NT2/D1 (cell line): ENCODE data around the gene CALHM3.
"Not testable (repeated sequence)": the region's sequence is repeated elsewhere in the genome, so short reads cannot be mapped to it uniquely, and the experiment has no call there.

Source experiments
- DNase-seq: peaks from one replicate; pipeline ENCODE4 v3.0.0-alpha.2; 2011; ENCODE audit warnings: low read depth, low spot score
- H3K27me3 ChIP-seq: 2 replicates; pipeline ENCODE4 v1.6.0; 2011; ENCODE audit warnings: mild to moderate bottlenecking; ENCODE audit not compliant: insufficient read length, insufficient read depth
- H3K36me3 ChIP-seq: 2 replicates; pipeline ENCODE4 v1.6.1; 2011; ENCODE audit warnings: mild to moderate bottlenecking, low read length, mixed read lengths; ENCODE audit not compliant: insufficient read depth, insufficient read length
- H3K4me1 ChIP-seq: 2 replicates; pipeline ENCODE4 v1.5.1; 2011; ENCODE audit not compliant: insufficient read depth, insufficient read length
- H3K4me3 ChIP-seq: 2 replicates; pipeline ENCODE4 v1.5.1; 2011; ENCODE audit warnings: low read depth; ENCODE audit not compliant: insufficient read length
- H3K9ac ChIP-seq: 2 replicates; pipeline ENCODE4 v1.6.0; 2011; ENCODE audit warnings: low read depth; ENCODE audit not compliant: insufficient read length
- H3K9me3 ChIP-seq: 2 replicates; pipeline ENCODE4 v1.5.1; 2011; ENCODE audit warnings: mild to moderate bottlenecking, low read length; ENCODE audit not compliant: insufficient read depth
- SUZ12 ChIP-seq: IDR thresholded peaks from 2 replicates; pipeline ENCODE4 v1.6.1; 2011; ENCODE audit not compliant: insufficient read length, insufficient read depth; ENCODE audit errors: extremely low read depth
- YY1 ChIP-seq: IDR thresholded peaks from 2 replicates; pipeline ENCODE4 v1.6.1; 2011; ENCODE audit not compliant: insufficient read length, insufficient read depth
- ZNF274 ChIP-seq: IDR thresholded peaks from 2 replicates; pipeline ENCODE4 v1.6.1; 2011; ENCODE audit warnings: mild to moderate bottlenecking, low read depth, low read length

The CALHM3 gene

GRCh38 chr10:103492655-103493261 lies 13.7 kb upstream of the CALHM3 start:
- no peaks in the 10 kb centered on the region for H3K36me3 ChIP-seq

GRCh38 chr10:103491729-103492364 lies 12.8 kb upstream of the CALHM3 start:
- Histone ChIP-seq H3K4me3 (no peak overlapping the region), H3K9ac (no peak overlapping the region), H3K36me3 (no peaks in the 10 kb centered on the region), H3K27me3 (peaks cover 34% of the 10 kb centered on the region), H3K9me3 (no peaks in the 10 kb centered on the region), H3K4me1 (peaks cover 15% of the 10 kb centered on the region)
- no peak for TF ChIP-seq ZNF274
- no peak for TF ChIP-seq SUZ12
- no peak for TF ChIP-seq YY1
- DNase-seq: no peak

More at GRCh38 chr10:103492655-103493261, 13.7 kb upstream of the CALHM3 start:
- Histone ChIP-seq H3K4me1 (peaks cover 15% of the 10 kb centered on the region), H3K4me3 (no peak overlapping the region), H3K9ac (no peak overlapping the region), H3K27me3 (peaks cover 41% of the 10 kb centered on the region), H3K9me3 (no peaks in the 10 kb centered on the region)
- no peak for DNase-seq
- TF ChIP-seq SUZ12 (no peak), YY1 (no peak), ZNF274 (no peak)

GRCh38 chr10:103490986-103491314 lies 11.9 kb upstream of the CALHM3 start:
- peaks cover 31% of the 10 kb centered on the region for H3K27me3 ChIP-seq
- no peak for DNase-seq

GRCh38 chr10:103487410-103487708 lies 8.3 kb upstream of the CALHM3 start:
- Histone ChIP-seq H3K9ac (no peak overlapping the region), H3K4me1 (peaks cover 10% of the 10 kb centered on the region), H3K4me3 (no peak overlapping the region), H3K27me3 (no peaks in the 10 kb centered on the region), H3K9me3 (no peaks in the 10 kb centered on the region), H3K36me3 (no peaks in the 10 kb centered on the region)
- no peak for DNase-seq
- TF ChIP-seq ZNF274 (no peak), YY1 (no peak), SUZ12 (no peak)

More at GRCh38 chr10:103490986-103491314, 11.9 kb upstream of the CALHM3 start:
- Histone ChIP-seq H3K9me3 (no peaks in the 10 kb centered on the region), H3K36me3 (no peaks in the 10 kb centered on the region), H3K4me1 (peaks cover 15% of the 10 kb centered on the region), H3K9ac (peak overlapping the region; percentile 21), H3K4me3 (no peak overlapping the region)
- TF ChIP-seq SUZ12: no peak
- TF ChIP-seq YY1: no peak
- TF ChIP-seq ZNF274: no peak

GRCh38 chr10:103486635-103487409 lies 7.8 kb upstream of the CALHM3 start:
- H3K9ac ChIP-seq, H3K4me3 ChIP-seq, H3K36me3 ChIP-seq, H3K9me3 ChIP-seq, DNase-seq, H3K27me3 ChIP-seq: not testable (repeated sequence)
- peaks cover 10% of the 10 kb centered on the region for H3K4me1 ChIP-seq

GRCh38 chr10:103481974-103482531 lies 3.0 kb upstream of the CALHM3 start:
- H3K27me3 ChIP-seq: no peaks in the 10 kb centered on the region
- no peaks in the 10 kb centered on the region for H3K36me3 ChIP-seq
- DNase-seq: no peak
- H3K9me3 ChIP-seq: no peaks in the 10 kb centered on the region
- no peak for TF ChIP-seq SUZ12
- no peak for TF ChIP-seq ZNF274
- TF ChIP-seq YY1: no peak
- H3K4me3 ChIP-seq: no peak overlapping the region
- peaks cover 7% of the 10 kb centered on the region for H3K4me1 ChIP-seq
- no peak overlapping the region for H3K9ac ChIP-seq

GRCh38 chr10:103480521-103480920 lies 1.5 kb upstream of the CALHM3 start:
- H3K4me3 ChIP-seq: no peak overlapping the region
- no peaks in the 10 kb centered on the region for H3K27me3 ChIP-seq
- DNase-seq: no peak
- no peaks in the 10 kb centered on the region for H3K36me3 ChIP-seq
- no peak overlapping the region for H3K9ac ChIP-seq
- no peaks in the 10 kb centered on the region for H3K9me3 ChIP-seq
- no peak for TF ChIP-seq YY1
- TF ChIP-seq ZNF274: no peak
- TF ChIP-seq SUZ12: no peak
- H3K4me1 ChIP-seq: peaks cover 15% of the 10 kb centered on the region
